Effector memory CD8-positive, alpha-beta T cell (primary cell): ENCODE measurements around the gene FHIP1B.

Source experiments
- ATAC-seq: fragments of 150-1000 bp; cut with Tn5 transposase; replicated peaks from 2 replicates; pipeline ENCODE4 v1.10.0; 2021; ENCODE audit warnings: mild to moderate bottlenecking, moderate library complexity
- DNase-seq, 3 experiments: peaks; one replicate each; pipeline ENCODE4 v3.0.0; 2021
- H3K27ac Mint-ChIP-seq, 2 donors: one replicate each; pipeline ENCODE4 v1.8.0; 2022; ENCODE audit warnings: mild to moderate bottlenecking in 2 of 2, mixed read lengths in 2 of 2, moderate library complexity in 2 of 2
- H3K27me3 Mint-ChIP-seq, 2 donors: one replicate each; pipeline ENCODE4 v1.8.0; 2022; ENCODE audit warnings: mixed read lengths in 2 of 2
- H3K36me3 Mint-ChIP-seq: one replicate; pipeline ENCODE4 v1.8.0; 2022; ENCODE audit warnings: mild to moderate bottlenecking, moderate library complexity, mixed read lengths; ENCODE audit not compliant: insufficient read depth
- H3K4me1 Mint-ChIP-seq, 2 donors: one replicate each; pipeline ENCODE4 v1.8.0; 2022; ENCODE audit warnings: low read depth in 2 of 2, mixed read lengths in 2 of 2
- H3K4me3 Mint-ChIP-seq, 2 donors: one replicate each; pipeline ENCODE4 v1.8.0; 2022; ENCODE audit warnings: mild to moderate bottlenecking in 2 of 2, mixed read lengths in 2 of 2, moderate library complexity in 2 of 2
- H3K9me3 Mint-ChIP-seq, 2 donors: one replicate each; pipeline ENCODE4 v1.8.0; 2022; ENCODE audit warnings: mixed read lengths in 2 of 2

FHIP1B gene

DNA sequence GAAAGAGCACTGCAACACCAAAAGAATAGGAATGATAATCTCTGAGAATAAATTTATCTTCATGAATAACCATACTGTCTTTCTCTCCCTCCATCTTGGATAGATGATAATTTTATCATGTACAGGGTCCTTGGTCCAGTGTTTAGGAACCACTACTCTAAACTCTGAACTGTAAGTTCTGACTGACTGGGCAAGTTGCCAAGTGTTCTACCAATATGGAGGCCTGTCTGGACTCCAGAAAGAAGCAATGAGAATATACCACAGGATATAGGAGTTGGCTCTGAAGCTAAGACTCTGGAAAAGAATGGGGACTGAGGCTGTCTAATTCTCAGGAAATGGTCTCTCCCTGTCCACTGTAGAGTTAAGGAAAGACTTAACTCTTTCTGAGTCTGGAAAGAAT, 1.5 kb downstream of the FHIP1B start:
- H3K27me3 Mint-ChIP-seq = no peaks in the 10 kb centered on the region
- DNase-seq (no peak), ATAC-seq (no peak)
- peaks cover 44 to 67% of the 10 kb centered on the region in 2 donors for H3K4me1 Mint-ChIP-seq
- no peaks in the 10 kb centered on the region for H3K9me3 Mint-ChIP-seq
- H3K27ac Mint-ChIP-seq = peak overlapping the region in 1 of 2 donors; percentile 73
- peaks cover 17% of the 10 kb centered on the region for H3K36me3 Mint-ChIP-seq
- peak overlapping the region; percentile 45 to 89 for H3K4me3 Mint-ChIP-seq

DNA sequence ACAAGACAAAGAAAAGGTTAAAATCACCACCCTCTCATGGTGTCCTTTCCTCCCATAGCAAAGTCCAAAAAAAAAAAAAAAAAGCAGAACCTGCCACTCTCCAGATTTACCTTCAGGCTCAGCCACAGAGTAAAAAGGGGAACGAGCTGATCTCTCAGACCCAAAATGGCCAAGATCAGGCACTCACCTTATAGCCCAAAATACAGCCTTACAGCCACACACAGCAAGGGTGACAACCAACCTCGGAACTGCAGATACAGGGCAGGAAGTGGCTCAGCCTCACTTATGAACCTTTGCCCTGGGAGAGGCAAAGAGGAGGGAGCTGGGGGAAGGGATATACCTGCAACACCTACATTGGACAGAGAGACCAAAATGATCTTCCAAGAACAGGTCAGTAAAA, 4.5 kb downstream of the FHIP1B start:
- Mint-ChIP-seq H3K9me3 (no peaks in the 10 kb centered on the region), H3K27me3 (no peaks in the 10 kb centered on the region), H3K4me3 (peak overlapping the region; percentile 70 to 80), H3K36me3 (peaks cover 8% of the 10 kb centered on the region), H3K27ac (peak overlapping the region; percentile 86 to 89), H3K4me1 (peaks cover 61 to 90% of the 10 kb centered on the region in 2 donors)
- no peak for ATAC-seq
- peak; percentile 15 to 30 (median 17) for DNase-seq

DNA sequence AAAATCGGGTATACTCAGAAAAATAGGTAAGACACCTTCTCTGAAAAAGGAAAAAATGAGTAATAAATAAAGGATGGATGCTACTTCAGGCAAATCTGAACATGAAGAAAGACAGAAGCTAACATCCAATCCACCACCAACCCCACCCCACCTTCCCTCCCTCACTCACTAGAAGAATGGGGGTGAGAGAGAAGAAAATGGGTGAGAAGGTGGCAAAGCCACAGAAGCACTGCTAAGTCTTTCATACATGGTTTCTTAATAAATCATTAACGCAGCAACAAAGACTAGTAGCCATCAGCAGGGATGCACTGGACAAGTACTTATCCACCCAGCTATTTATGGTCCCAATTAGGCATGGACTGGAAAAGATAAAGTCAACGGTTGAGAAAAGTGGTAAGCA, 5.9 kb downstream of the FHIP1B start:
- peaks cover 6% of the 10 kb centered on the region for H3K36me3 Mint-ChIP-seq
- ATAC-seq (peak; percentile 81), DNase-seq (peak in 1 of 3 experiments; percentile 16)
- H3K4me3 Mint-ChIP-seq = peak overlapping the region; percentile 3 to 80
- no peaks in the 10 kb centered on the region for H3K27me3 Mint-ChIP-seq
- peaks cover 55 to 83% of the 10 kb centered on the region in 2 donors for H3K4me1 Mint-ChIP-seq
- H3K27ac Mint-ChIP-seq = peak overlapping the region; percentile 39 to 89
- no peaks in the 10 kb centered on the region for H3K9me3 Mint-ChIP-seq

DNA sequence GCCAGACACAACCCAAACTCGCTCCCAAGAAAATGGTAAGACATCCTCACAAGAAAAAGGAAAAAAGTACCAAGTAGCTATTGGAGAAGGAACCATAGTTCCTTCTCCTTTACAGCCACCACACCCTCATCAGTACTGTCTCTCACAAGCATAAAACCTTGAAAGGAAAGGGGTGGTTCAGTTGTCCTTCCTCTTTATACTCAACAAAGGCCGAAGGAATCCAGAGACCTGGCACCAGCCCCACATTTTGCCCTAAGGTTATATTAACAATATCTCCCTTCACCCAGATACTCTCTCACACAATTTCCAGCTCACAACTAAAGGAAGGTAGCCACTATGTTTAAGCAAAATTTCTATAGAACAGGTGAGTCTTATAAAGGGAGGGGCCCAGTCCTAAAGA, 8.5 kb downstream of the FHIP1B start:
- peak overlapping the region in 1 of 2 donors; percentile 12 for H3K27ac Mint-ChIP-seq
- no peak overlapping the region for H3K4me3 Mint-ChIP-seq
- no peak for ATAC-seq
- peaks cover 47 to 62% of the 10 kb centered on the region in 2 donors for H3K4me1 Mint-ChIP-seq
- no peaks in the 10 kb centered on the region for H3K27me3 Mint-ChIP-seq
- no peak for DNase-seq
- peaks cover 20% of the 10 kb centered on the region for H3K36me3 Mint-ChIP-seq
- no peaks in the 10 kb centered on the region for H3K9me3 Mint-ChIP-seq

DNA sequence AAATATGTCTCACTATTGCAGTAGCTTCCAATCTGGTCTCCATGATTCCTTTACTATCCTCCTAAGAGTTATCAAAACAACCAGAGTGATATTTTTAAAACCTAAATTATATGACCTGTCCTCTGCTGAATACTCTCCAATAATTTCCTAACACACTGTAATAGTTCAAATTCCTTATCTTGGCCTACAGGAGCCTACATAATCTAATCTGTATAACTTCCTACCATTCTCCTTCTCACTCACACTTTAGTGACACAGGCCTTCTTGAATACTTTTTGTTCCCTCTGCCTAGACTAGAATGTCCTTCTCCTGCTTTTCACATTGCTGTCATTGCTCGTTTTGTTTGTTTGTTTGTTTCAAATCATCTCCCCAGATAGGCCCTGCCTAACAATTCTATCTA, 9.4 kb downstream of the FHIP1B start:
- Mint-ChIP-seq H3K4me1 (peaks cover 38 to 53% of the 10 kb centered on the region in 2 donors), H3K9me3 (no peaks in the 10 kb centered on the region), H3K36me3 (peaks cover 26% of the 10 kb centered on the region), H3K4me3 (no peak overlapping the region), H3K27me3 (no peaks in the 10 kb centered on the region), H3K27ac (peak overlapping the region in 1 of 2 donors; percentile 2)
- ATAC-seq = no peak
- no peak for DNase-seq

DNA sequence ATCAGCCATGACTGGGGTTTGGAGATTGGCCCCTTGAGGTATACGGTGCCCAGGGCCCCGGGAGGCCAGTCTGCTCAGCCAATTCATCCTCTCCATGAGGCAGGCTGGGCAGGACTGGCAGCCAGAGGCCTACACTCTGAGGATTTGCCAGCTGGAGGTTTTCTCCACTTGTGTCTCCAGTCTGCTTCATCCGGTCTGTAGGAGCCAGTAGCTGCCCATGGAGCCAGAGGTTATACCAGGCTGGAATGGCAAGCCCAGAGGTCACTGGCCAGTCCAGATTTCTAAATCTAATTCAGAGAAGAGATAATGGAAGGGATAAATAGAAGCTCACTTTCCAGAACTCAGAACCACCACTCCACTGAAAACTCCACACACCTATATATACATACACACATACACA, 10.0 kb downstream of the FHIP1B start:
- ATAC-seq (no peak), DNase-seq (no peak)
- Mint-ChIP-seq H3K36me3 (peaks cover 32% of the 10 kb centered on the region), H3K4me3 (no peak overlapping the region), H3K4me1 (peaks cover 32 to 47% of the 10 kb centered on the region in 2 donors), H3K27ac (no peak overlapping the region), H3K9me3 (no peaks in the 10 kb centered on the region), H3K27me3 (no peaks in the 10 kb centered on the region)

DNA sequence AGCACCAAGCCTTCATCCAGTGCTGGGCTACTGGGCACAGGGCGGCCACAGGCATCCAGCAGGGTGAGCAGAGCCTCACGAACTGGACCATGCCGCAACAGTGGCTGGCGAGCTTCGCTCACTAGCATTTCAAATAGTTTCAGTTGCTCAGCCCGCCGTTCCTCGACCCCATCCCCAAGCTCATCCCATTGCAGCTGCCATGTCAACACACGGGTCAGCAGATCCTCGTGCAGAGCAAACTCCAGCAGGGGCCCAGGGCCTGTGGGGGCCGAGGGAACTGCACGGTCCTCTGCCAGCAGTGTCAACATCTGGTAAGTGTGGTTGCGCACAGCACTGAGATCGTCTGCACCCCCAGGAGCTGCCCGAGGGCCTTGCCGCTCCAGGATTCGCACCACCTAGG, 10.6 kb downstream of the FHIP1B start:
- Mint-ChIP-seq H3K27me3 (no peaks in the 10 kb centered on the region), H3K27ac (no peak overlapping the region), H3K9me3 (no peaks in the 10 kb centered on the region), H3K4me3 (no peak overlapping the region), H3K36me3 (peaks cover 37% of the 10 kb centered on the region), H3K4me1 (peaks cover 26 to 42% of the 10 kb centered on the region in 2 donors)
- ATAC-seq (no peak), DNase-seq (no peak)

DNA sequence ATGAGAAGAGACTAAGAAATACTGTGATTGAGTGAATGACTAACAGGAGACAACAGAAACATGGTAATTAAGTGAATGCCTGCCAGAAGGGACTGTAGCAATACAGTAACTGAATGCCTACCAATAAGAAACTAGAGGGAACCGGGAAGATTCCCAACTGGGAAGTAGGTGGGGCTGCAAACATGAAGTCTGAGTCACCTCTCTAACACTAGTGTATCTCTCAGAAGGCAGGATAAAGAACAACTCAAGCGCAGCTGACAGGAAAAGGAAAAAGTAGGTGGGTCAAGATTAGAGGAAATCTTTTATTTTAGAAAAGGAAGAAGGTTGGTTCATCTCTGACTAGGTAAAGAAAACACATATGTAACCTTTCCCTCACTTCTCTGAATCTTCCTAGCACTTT, 15.1 kb downstream of the FHIP1B start:
- Mint-ChIP-seq H3K4me3 (no peak overlapping the region), H3K27ac (peak overlapping the region in 1 of 2 donors; percentile 6), H3K4me1 (peaks cover 0 to 3% of the 10 kb centered on the region in 2 donors), H3K36me3 (peaks cover 46% of the 10 kb centered on the region), H3K9me3 (no peaks in the 10 kb centered on the region), H3K27me3 (no peaks in the 10 kb centered on the region)
- no peak for ATAC-seq
- DNase-seq = no peak

DNA sequence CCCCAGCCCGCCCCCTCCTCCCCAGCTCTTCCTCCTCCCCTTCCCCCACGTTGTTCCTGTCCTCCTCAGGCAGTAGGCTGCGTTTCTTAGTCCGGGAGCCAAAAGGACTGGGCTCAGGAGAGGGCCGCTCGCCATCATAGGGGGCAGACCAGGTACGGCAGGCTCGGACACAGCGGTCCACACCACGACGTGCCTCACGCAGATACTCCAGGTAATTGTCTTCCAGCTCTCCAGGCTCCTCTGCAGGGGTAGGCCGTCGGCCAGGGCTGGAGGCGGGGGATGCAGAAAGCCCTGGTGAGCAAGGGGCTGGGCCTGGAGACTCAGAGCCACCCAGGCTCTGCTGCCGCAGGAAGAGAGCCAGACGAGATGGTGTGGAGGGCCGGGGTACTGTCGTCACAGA, 16.7 kb downstream of the FHIP1B start:
- DNase-seq = no peak
- no peaks in the 10 kb centered on the region for H3K27me3 Mint-ChIP-seq
- ATAC-seq = no peak
- peaks cover 0 to 3% of the 10 kb centered on the region in 2 donors for H3K4me1 Mint-ChIP-seq
- H3K27ac Mint-ChIP-seq = peak overlapping the region in 1 of 2 donors; percentile 17
- peaks cover 46% of the 10 kb centered on the region for H3K36me3 Mint-ChIP-seq
- H3K9me3 Mint-ChIP-seq = no peaks in the 10 kb centered on the region
- no peak overlapping the region for H3K4me3 Mint-ChIP-seq

DNA sequence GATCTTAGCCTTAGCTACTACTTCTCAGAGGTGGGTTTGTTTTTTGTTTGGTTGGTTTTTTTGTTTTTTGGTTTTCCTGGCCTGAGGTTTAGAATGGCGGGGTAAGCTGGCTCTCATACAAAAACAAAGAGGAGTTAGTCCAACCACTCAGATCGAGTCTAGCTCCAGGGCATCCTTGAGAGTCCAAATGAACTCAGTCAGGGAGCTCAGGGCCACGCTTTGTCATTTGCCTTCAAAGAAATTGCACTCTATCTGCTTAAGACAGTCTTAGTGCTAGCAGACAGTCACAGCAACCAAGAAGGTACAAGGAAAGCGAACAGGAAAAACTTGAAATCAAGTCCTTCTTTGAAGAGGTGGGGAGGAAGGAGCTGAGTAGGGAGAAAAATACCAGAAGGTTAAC, 17.9 kb downstream of the FHIP1B start:
- H3K4me1 Mint-ChIP-seq = peaks cover 0 to 3% of the 10 kb centered on the region in 2 donors
- H3K27me3 Mint-ChIP-seq = no peaks in the 10 kb centered on the region
- no peak overlapping the region for H3K4me3 Mint-ChIP-seq
- no peaks in the 10 kb centered on the region for H3K9me3 Mint-ChIP-seq
- ATAC-seq (no peak), DNase-seq (no peak)
- H3K36me3 Mint-ChIP-seq = peaks cover 33% of the 10 kb centered on the region
- no peak overlapping the region for H3K27ac Mint-ChIP-seq

DNA sequence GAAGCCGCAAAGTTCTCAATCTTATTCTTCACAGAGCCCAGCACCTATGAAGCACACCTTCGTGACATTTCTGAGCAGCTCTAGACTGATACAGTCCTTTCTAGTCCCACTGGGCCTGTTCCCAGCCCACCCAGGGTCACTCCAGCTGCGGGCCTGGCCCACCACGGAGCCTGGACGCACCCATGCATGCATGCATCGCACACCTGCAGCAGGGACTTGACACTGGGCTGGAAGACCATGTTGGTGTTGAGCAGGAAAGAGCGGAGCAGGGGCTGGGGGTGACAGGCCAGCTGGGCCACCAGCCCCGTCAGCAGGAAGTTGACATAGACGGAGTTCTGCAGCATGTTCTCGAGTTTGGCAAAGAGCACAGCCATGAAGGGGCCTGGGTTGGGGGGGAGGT, 19.9 kb downstream of the FHIP1B start:
- H3K27ac Mint-ChIP-seq = no peak overlapping the region

DNA sequence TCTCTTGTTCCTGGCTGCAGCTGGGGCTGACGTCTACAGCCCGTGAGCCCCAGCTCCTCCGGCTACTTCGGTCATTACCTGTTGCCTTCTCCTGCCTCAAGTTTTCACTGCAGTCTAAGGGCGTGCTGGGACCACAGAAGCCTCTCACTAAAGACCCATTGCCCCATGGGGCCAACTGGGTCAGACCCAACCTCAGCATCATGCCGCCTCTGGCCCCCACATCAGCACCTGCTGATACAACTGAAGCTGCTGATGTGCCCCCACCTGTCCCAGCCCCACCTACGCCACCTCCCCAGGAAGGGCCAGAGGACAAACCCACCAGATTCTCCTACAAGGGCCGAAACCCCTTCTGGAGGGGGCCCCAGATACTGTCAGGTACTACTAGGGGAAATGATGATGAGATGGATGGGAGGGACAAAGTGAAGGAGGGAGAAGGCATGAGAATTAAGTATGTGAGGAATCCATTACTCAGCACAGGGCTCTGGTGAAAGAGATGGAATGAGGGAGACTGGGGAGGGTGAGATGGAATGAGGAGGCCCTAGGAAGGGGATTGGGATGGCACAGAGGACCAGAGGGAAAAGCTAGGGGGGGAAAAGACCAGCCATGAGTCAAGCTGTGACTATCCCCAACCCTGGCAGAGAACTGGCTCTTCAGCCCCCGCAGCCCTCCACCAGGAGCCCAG, 24.0 kb downstream of the FHIP1B start:
- Mint-ChIP-seq H3K4me3 (no peak overlapping the region), H3K4me1 (peaks cover 3 to 8% of the 10 kb centered on the region in 2 donors), H3K27me3 (no peaks in the 10 kb centered on the region), H3K27ac (peak overlapping the region in 1 of 2 donors; percentile 30), H3K36me3 (peaks cover 30% of the 10 kb centered on the region), H3K9me3 (no peaks in the 10 kb centered on the region)
- no peak for DNase-seq
- ATAC-seq = no peak

More for the DNA sequence above, 19.9 kb downstream of the FHIP1B start:
- Mint-ChIP-seq H3K4me1 (peaks cover 0 to 5% of the 10 kb centered on the region in 2 donors), H3K9me3 (no peaks in the 10 kb centered on the region), H3K4me3 (no peak overlapping the region), H3K27me3 (no peaks in the 10 kb centered on the region), H3K36me3 (peaks cover 33% of the 10 kb centered on the region)
- ATAC-seq (no peak), DNase-seq (no peak)

DNA sequence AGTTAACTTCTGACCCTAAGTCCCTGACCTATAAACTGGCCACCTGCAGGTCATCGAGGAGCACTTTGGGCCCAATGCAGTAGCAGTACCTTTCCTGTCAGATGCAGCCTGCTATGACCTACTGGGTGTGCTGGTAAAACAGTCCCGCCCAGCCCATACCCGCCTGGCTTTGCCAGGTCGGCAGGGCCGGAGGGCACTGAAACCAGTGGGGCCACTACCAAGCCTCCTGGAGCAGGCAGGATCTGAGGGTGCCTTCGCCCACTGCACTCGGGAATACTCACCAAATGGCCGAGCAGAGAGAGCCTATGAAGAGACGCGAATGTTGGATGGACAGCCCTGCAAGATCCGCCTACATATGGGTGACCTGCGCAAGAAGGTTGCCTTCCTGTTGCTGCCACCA, 24.6 kb downstream of the FHIP1B start:
- Mint-ChIP-seq H3K27me3 (no peaks in the 10 kb centered on the region), H3K36me3 (peaks cover 31% of the 10 kb centered on the region), H3K27ac (no peak overlapping the region), H3K4me1 (peaks cover 3 to 13% of the 10 kb centered on the region in 2 donors), H3K4me3 (no peak overlapping the region), H3K9me3 (no peaks in the 10 kb centered on the region)
- ATAC-seq (no peak), DNase-seq (no peak)

DNA sequence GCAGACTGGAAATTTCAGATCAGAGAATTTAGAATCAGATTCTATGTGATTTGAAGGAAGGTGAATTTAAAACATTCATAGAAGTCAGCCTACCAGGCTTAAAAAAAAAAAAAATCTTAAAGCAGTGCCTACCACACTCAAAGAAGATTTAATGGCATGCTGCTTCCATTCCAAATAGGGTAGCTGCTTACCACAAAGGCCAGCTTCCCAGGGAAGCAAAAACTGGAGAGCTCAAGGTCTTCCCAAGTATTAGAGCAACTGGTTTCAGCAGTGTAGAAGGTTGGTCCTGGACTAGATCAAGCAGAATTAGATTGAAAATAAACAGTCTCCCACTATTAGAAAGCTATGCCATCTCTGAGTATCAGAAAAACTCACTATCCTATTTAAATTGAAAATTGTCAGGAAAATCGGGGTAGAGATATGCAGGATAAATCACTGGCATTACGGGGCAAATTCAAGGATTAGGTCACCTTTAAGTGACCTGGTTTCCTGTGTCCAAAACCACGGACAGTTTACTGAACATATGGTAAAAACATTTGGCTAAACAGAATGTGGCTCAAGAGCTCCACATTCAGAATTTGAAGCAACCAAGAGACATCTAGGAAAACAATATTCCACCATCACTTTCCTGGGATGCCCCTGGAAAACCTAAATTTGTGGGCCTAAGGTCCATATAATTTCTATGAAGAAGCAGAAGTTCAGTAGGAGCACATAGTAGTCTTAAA, 27.8 kb downstream of the FHIP1B start:
- Mint-ChIP-seq H3K27me3 (no peaks in the 10 kb centered on the region), H3K4me3 (no peak overlapping the region), H3K27ac (peak overlapping the region in 1 of 2 donors; percentile 59), H3K4me1 (peaks cover 27 to 31% of the 10 kb centered on the region in 2 donors), H3K36me3 (peaks cover 31% of the 10 kb centered on the region), H3K9me3 (no peaks in the 10 kb centered on the region)
- ATAC-seq = no peak
- DNase-seq = no peak
